Inferior parietal cortex (tissue), 1 donor: ENCODE data around the gene SEMA5A.

Source experiments
- DNase-seq: peaks from one replicate; pipeline ENCODE4 v3.0.0-alpha.2; 2016; ENCODE audit errors: extremely low spot score

Gene SEMA5A

GRCh38 chr5:9514968-9515367 is 30.9 kb downstream of the SEMA5A start:
- no peak for DNase-seq

DNA sequence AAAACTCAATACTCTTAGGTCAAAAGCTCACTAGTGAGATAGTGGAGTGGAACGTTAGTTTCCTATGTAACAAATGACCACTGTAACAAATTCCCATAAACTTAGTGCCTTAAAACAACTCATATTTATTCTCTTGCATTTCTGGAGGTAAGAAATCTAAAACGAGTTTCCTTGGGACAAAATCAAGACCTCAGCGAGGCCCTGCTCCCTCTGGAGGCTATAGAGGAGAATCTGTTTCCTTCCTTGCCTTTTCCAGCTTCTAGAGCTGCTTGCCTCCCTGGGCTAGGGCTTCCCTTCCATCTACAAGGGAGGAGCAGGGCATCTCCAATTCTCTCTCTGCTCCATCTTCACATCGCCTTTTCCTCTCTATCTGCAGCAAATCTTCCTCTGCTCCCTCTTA is 32.0 kb downstream of the SEMA5A start:
- no peak for DNase-seq

GRCh38 chr5:9512457-9512856 is 33.4 kb downstream of the SEMA5A start:
- no peak for DNase-seq

DNA sequence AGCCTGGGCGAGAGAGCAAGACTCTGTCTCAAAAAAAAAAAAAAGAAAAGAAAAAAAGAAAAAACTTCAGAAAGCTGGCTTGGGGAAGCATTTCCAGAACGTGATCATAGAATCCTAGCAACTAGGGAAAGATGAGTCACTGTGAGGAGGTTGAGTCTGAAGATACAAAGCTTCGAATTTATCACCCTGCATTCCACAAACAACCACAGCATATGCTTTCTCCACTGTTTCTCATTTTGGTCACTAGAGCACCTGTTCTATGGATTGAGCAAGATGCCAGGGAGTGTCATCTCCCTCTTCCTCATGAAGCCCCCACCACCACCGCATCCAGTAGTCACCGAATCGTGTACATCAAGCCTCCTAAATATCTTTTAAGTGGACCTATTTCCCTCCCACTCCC is 37.9 kb downstream of the SEMA5A start:
- DNase-seq = no peak

DNA sequence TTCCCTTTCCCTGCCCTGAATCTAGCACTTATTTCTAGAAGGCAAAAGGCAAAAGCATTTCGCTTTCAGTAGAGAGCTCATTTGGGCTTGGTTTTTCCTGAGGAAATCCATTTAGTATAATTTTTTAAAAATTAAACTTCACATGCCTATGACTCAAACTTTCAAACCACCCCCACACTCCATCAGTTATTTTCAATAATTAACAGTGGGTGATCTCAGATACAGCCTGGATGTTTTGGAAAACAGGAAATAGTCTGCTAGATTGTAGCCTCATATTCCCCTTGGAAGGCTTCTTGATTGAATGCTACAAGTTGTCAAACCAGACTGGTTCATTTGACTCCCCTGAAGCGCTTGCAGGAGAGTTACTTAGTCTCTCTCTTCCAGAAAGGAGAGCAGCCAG is 40.6 kb downstream of the SEMA5A start:
- no peak for DNase-seq

GRCh38 chr5:9502864-9503263 is 43.0 kb downstream of the SEMA5A start:
- no peak for DNase-seq

DNA sequence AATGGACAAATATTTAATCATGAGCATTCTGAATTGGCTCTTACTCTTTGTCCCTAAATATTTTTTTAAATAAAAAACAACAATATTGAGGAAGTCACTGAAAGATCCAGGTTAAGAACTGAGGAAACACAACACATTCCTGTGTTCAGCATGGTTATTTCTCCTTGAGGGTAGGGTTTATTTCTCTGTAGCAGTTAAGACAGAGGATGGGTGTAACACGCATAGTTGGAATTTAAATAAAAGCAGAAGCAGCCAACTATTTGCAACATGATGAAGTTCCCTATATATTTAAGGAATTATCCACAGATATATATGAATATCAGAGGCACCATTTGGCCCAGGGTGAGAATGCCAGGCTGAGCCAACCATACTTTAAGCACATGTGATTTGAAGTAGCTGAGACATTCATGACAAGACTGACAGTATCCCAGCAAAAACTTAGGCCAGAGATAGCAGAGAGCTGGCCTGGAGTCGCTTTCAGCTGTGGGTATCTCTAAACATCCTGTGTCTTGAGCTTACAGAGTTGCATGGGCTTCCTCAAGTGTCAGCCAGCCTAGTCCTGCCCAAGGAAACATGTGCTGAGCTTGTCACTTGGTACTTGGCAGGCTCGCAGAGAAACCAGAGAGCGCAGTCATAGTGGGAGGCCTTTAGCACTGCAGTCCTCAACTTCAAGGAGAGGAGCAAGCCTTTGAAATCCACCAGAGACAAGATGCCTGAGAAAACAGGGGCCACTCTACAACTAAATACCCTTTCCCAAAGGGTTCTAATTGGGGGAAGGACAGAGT is 43.6 kb downstream of the SEMA5A start:
- DNase-seq = no peak

- no peak for DNase-seq
Measured at GRCh38 chr5:9500625-9501024, 45.2 kb downstream of the SEMA5A start.

DNA sequence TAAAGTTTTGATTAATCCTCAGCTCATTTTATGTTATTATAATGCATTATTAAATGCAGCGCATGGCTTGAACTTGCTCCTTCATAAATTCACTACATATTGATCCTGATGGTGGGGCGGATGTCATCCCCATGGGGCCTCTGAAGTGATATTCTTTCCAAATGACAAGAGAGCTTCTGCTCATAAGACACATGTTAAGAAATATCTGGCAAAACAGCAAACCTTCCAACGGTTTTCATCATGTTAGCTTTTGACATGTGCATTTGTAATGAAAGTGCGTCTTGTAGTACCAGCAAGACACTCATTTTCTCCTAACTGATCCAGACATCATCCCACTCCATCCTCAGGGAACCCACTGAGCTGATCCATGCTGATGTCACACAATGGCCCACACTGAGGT is 45.7 kb downstream of the SEMA5A start:
- DNase-seq = no peak

- no peak for DNase-seq
Measured at GRCh38 chr5:9499498-9499876, 46.4 kb downstream of the SEMA5A start.

DNA sequence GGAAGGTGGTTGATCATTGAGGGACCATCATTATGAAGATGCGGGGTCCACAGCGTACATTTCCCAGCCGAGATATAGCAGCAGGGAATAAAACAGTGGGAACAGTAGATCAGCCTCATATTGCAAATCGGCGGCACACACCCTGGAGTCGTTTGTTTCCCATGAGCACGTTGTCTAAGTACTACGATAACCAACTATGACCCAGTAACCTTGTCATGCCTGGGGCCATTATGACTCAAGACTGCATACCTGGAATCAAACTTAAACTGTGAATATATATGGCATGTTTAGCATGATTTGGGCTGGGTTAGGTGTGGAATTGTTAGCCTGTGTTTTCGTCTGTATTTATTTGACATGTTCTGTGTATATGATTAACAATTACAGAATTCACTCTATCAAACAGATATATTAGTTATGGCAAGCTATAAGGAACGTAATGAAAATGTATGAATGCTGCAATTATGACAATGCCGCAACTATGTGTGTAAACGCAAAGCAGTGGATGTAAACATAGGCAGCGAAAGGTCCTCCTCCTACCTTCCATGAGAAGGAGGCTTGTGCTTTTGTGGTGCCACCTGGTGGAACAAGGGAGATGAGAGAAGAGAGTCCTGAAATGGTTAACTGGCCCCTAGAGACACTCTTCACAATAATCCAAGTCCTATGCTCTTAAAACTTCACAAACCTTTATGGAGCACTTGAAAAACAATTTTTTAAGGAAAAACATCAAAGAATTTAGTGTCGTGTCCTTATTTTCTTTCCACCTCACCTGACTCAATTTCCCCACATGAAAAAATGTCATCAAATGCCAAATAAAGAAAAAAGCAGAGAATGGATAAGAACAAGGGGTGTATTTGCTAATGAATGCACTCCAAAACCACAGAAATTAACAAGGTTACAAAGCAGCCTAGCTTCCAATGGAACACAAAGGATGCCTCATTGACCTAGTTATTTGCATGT is 47.1 kb downstream of the SEMA5A start:
- no peak for DNase-seq

- DNase-seq = no peak
Measured at GRCh38 chr5:9497347-9497746, 48.5 kb downstream of the SEMA5A start.

- no peak for DNase-seq
Measured at GRCh38 chr5:9496801-9497200, 49.1 kb downstream of the SEMA5A start.

DNA sequence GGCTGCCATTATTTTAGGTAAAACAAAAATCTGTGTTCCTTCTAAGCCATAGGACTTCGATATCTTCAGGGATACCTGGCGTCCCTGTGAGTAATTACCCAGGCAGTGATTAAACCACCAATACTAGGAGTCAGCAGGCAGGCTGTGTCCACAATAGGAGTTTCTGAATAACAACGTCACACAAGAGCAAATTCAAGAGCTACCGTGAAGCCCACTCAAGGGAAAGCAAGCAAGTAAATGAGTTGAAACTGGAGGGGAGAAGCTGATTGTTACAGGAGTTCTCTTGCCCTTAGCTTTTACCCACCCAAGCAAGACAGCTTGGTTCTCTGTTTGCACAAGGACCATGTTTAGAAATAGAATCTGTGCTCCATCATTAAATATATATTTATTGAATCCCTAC is 50.8 kb downstream of the SEMA5A start:
- DNase-seq = no peak

- no peak for DNase-seq
Measured at GRCh38 chr5:9494301-9494700, 51.6 kb downstream of the SEMA5A start.

DNA sequence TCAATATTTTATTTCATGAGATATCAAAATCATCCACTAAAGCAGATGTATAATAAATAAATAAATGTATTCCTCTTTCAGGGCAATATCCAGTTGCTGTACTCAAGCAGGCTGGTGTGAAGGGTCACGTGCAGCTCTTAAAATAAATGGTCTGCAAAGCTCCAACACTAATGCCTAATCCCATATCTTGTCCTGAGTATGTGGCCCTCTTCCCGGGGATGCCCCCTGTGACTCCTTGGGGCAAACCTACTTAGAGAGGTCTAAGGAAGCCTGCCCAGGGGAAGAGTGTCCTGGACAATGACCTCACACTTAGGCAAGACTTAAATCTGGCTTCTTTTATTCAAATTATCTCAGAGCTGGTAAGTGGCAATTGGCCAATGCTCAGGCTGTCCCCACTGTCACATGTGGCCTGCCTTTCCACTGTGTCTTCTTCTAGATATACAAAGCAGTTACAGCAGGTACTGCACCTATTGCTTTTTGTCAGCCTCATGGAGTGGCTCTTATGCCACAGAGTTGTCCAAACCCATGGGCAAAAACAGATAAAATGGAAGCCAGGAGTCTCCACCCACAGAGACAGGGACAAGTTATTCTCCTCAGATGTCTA is 55.3 kb downstream of the SEMA5A start:
- no peak for DNase-seq

GRCh38 chr5:9483779-9484178 is 62.1 kb downstream of the SEMA5A start:
- DNase-seq = no peak

GRCh38 chr5:9483243-9483642 is 62.6 kb downstream of the SEMA5A start:
- no peak for DNase-seq

DNA sequence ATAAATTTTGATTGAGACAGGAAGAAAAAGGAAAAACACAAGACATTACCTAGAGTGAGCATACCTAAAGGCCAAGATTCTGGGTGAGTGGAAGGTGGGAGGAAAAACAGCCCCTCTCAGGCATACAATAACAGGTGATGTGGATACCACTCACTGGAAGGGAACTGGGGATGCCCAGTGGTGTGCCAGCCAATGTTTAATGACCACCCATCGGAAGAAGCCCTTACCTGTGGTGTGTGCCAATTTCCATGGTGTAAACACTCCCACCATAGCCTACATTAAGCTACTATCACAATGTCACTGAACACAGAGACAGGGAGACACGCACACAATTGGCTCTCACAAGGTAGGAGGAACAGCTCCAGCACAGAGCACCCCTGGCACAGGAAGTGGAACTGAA is 63.5 kb downstream of the SEMA5A start:
- no peak for DNase-seq

GRCh38 chr5:9480499-9480898 is 65.4 kb downstream of the SEMA5A start:
- no peak for DNase-seq

- no peak for DNase-seq
Measured at GRCh38 chr5:9479990-9480389, 65.9 kb downstream of the SEMA5A start.

DNA sequence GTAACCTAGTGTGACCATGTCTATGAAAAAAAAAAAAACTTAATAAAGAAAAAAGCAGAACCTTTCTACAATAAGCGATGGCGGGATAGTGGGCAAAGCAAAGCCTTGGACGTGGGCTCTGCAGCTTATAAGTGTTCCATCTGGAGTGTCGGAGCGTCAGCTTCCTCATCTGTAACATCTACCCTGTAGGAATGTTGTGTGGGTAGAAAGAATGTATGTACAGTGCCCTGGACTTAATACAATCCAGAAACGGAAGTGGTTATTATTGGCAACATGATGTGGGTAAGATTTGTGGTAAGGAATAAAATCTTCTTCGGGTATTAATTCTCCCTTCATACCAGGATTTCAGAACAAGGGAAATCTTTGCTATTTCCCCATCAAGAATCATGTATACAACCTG is 66.5 kb downstream of the SEMA5A start:
- no peak for DNase-seq

- DNase-seq = no peak
Measured at GRCh38 chr5:9477537-9477936, 68.3 kb downstream of the SEMA5A start.
